ENCODE results near the gene LDB2. TPM values are rescaled to one million over a fixed set of nuclear protein-coding genes. Genes with fewer than 3 reads are reported as not detected.

Gene LDB2
- total and polyA plus RNA-seq, 2 experiments from 2014 or later, result 48.6 to 80.1 TPM

DNA sequence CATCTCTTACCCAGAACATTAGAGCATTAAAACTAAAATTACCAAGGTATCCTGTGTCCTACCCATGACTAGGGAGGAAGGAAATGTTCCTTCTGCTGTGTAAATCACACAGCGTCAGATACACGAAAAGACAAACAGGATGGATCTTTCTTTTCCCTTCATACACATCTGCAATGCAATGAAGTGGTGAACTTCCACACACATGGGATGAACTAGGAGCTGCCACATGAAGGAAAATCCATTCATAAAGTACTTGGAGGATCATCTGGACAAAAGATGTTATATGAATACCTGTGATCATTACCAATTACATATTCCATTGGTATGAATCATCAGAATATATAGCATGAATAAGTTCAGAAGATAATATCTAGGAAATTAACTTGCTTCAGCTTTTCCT is 46.2 kb downstream of the LDB2 start:
- TF ChIP-seq EZH2 (IDR thresholded peaks at IDR 0.05; ENCODE audit: low read depth, unreplicated experiment) (no peak), STAT1 (IDR thresholded peaks at IDR 0.05; ENCODE audit: unreplicated experiment) (no peak), POLR2AphosphoS5 (IDR thresholded peaks at IDR 0.05; ENCODE audit: low read depth) (no peak), ZNF114 (CRISPR knock-in tag; IDR thresholded peaks at IDR 0.05) (no peak), JUNB (IDR thresholded peaks at IDR 0.05; ENCODE audit: unreplicated experiment) (no peak), EZH2phosphoT487 (IDR thresholded peaks at IDR 0.05; ENCODE audit: unreplicated experiment) (no peak), NANOG (IDR thresholded peaks at IDR 0.05; ENCODE audit: borderline replicate concordance) (no peak), CREB1 (CRISPR knock-in tag; IDR thresholded peaks at IDR 0.05; ENCODE audit: low read depth) (no peak), ZNF331 (CRISPR knock-in tag; IDR thresholded peaks at IDR 0.05; ENCODE audit: low read depth) (no peak)
- TF ChIP-seq, protein P1, sequence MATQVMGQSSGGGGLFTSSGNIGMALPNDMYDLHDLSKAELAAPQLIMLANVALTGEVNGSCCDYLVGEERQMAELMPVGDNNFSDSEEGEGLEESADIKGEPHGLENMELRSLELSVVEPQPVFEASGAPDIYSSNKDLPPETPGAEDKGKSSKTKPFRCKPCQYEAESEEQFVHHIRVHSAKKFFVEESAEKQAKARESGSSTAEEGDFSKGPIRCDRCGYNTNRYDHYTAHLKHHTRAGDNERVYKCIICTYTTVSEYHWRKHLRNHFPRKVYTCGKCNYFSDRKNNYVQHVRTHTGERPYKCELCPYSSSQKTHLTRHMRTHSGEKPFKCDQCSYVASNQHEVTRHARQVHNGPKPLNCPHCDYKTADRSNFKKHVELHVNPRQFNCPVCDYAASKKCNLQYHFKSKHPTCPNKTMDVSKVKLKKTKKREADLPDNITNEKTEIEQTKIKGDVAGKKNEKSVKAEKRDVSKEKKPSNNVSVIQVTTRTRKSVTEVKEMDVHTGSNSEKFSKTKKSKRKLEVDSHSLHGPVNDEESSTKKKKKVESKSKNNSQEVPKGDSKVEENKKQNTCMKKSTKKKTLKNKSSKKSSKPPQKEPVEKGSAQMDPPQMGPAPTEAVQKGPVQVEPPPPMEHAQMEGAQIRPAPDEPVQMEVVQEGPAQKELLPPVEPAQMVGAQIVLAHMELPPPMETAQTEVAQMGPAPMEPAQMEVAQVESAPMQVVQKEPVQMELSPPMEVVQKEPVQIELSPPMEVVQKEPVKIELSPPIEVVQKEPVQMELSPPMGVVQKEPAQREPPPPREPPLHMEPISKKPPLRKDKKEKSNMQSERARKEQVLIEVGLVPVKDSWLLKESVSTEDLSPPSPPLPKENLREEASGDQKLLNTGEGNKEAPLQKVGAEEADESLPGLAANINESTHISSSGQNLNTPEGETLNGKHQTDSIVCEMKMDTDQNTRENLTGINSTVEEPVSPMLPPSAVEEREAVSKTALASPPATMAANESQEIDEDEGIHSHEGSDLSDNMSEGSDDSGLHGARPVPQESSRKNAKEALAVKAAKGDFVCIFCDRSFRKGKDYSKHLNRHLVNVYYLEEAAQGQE (IDR thresholded peaks at IDR 0.05; ENCODE audit: unreplicated experiment), result no peak
- TF ChIP-seq, protein P2, sequence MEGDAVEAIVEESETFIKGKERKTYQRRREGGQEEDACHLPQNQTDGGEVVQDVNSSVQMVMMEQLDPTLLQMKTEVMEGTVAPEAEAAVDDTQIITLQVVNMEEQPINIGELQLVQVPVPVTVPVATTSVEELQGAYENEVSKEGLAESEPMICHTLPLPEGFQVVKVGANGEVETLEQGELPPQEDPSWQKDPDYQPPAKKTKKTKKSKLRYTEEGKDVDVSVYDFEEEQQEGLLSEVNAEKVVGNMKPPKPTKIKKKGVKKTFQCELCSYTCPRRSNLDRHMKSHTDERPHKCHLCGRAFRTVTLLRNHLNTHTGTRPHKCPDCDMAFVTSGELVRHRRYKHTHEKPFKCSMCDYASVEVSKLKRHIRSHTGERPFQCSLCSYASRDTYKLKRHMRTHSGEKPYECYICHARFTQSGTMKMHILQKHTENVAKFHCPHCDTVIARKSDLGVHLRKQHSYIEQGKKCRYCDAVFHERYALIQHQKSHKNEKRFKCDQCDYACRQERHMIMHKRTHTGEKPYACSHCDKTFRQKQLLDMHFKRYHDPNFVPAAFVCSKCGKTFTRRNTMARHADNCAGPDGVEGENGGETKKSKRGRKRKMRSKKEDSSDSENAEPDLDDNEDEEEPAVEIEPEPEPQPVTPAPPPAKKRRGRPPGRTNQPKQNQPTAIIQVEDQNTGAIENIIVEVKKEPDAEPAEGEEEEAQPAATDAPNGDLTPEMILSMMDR (conservative IDR thresholded peaks at IDR 0.05; ENCODE audit: low read depth in 2 of 2), result no peak
- TF ChIP-seq, protein P3, sequence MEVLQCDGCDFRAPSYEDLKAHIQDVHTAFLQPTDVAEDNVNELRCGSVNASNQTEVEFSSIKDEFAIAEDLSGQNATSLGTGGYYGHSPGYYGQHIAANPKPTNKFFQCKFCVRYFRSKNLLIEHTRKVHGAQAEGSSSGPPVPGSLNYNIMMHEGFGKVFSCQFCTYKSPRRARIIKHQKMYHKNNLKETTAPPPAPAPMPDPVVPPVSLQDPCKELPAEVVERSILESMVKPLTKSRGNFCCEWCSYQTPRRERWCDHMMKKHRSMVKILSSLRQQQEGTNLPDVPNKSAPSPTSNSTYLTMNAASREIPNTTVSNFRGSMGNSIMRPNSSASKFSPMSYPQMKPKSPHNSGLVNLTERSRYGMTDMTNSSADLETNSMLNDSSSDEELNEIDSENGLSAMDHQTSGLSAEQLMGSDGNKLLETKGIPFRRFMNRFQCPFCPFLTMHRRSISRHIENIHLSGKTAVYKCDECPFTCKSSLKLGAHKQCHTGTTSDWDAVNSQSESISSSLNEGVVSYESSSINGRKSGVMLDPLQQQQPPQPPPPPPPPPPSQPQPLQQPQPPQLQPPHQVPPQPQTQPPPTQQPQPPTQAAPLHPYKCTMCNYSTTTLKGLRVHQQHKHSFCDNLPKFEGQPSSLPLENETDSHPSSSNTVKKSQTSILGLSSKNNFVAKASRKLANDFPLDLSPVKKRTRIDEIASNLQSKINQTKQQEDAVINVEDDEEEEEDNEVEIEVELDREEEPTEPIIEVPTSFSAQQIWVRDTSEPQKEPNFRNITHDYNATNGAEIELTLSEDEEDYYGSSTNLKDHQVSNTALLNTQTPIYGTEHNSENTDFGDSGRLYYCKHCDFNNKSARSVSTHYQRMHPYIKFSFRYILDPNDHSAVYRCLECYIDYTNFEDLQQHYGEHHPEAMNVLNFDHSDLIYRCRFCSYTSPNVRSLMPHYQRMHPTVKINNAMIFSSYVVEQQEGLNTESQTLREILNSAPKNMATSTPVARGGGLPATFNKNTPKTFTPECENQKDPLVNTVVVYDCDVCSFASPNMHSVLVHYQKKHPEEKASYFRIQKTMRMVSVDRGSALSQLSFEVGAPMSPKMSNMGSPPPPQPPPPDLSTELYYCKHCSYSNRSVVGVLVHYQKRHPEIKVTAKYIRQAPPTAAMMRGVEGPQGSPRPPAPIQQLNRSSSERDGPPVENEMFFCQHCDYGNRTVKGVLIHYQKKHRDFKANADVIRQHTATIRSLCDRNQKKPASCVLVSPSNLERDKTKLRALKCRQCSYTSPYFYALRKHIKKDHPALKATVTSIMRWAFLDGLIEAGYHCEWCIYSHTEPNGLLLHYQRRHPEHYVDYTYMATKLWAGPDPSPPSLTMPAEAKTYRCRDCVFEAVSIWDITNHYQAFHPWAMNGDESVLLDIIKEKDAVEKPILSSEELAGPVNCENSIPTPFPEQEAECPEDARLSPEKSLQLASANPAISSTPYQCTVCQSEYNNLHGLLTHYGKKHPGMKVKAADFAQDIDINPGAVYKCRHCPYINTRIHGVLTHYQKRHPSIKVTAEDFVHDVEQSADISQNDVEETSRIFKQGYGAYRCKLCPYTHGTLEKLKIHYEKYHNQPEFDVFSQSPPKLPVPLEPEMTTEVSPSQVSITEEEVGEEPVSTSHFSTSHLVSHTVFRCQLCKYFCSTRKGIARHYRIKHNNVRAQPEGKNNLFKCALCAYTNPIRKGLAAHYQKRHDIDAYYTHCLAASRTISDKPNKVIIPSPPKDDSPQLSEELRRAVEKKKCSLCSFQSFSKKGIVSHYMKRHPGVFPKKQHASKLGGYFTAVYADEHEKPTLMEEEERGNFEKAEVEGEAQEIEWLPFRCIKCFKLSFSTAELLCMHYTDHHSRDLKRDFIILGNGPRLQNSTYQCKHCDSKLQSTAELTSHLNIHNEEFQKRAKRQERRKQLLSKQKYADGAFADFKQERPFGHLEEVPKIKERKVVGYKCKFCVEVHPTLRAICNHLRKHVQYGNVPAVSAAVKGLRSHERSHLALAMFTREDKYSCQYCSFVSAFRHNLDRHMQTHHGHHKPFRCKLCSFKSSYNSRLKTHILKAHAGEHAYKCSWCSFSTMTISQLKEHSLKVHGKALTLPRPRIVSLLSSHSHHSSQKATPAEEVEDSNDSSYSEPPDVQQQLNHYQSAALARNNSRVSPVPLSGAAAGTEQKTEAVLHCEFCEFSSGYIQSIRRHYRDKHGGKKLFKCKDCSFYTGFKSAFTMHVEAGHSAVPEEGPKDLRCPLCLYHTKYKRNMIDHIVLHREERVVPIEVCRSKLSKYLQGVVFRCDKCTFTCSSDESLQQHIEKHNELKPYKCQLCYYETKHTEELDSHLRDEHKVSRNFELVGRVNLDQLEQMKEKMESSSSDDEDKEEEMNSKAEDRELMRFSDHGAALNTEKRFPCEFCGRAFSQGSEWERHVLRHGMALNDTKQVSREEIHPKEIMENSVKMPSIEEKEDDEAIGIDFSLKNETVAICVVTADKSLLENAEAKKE (CRISPR knock-in tag; IDR thresholded peaks at IDR 0.05), result no peak
- TF ChIP-seq, protein P4, sequence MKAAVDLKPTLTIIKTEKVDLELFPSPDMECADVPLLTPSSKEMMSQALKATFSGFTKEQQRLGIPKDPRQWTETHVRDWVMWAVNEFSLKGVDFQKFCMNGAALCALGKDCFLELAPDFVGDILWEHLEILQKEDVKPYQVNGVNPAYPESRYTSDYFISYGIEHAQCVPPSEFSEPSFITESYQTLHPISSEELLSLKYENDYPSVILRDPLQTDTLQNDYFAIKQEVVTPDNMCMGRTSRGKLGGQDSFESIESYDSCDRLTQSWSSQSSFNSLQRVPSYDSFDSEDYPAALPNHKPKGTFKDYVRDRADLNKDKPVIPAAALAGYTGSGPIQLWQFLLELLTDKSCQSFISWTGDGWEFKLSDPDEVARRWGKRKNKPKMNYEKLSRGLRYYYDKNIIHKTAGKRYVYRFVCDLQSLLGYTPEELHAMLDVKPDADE (IDR thresholded peaks at IDR 0.05), result no peak
- H3F3A ChIP-seq (replicated peaks; ENCODE audit: low read depth), result 0 out of 2 replicates have a peak, but pooled peaks cover 1% of the 10 kb centered on the region
- H3K4me1 ChIP-seq (ENCODE audit: insufficient read depth), result peaks cover 39% of the 10 kb centered on the region
- H3K27ac ChIP-seq (ENCODE audit: low read depth), result no peak overlapping the region
- no peak overlapping the region for H3K4me3 ChIP-seq
- H3K27me3 Mint-ChIP-seq (ENCODE audit: insufficient read depth, low read depth, poor library complexity), result no peaks in the 10 kb centered on the region
- no peak overlapping the region for H3K27ac Mint-ChIP-seq
- H3K9me2 ChIP-seq (ENCODE audit: insufficient read depth), result peaks cover 4% of the 10 kb centered on the region; the same call in 1 of the 2 replicates
- peaks cover 6% of the 10 kb centered on the region; the same call in 2 of the 3 replicates for H3K9me3 Mint-ChIP-seq
- H3K27me3 ChIP-seq (ENCODE audit: insufficient read depth), result no peaks in the 10 kb centered on the region
- H3K36me3 Mint-ChIP-seq (ENCODE audit: low read depth), result peaks cover 30% of the 10 kb centered on the region
- H2AFZ ChIP-seq, result no peak overlapping the region
- no peaks in the 10 kb centered on the region for H3K36me3 ChIP-seq (ENCODE audit: insufficient read depth)
- no peak overlapping the region for H3K4me2 ChIP-seq
- no peaks in the 10 kb centered on the region for H4K20me1 ChIP-seq (replicated peaks; ENCODE audit: insufficient read depth)
- peaks cover 52% of the 10 kb centered on the region for H3K79me2 ChIP-seq (replicated peaks; ENCODE audit: insufficient read depth)
- no peak overlapping the region for H3K4me3 Mint-ChIP-seq
- DNase-seq (ENCODE audit: low spot score) (no peak), ATAC-seq (no peak)
- peaks cover 45% of the 10 kb centered on the region for H3K4me1 Mint-ChIP-seq
